HS-5 (cell line): ENCODE results near the gene NRP2.

Experiments used
- DNase-seq: peaks from one replicate; pipeline ENCODE4 v3.0.0-alpha.2; 2012; ENCODE audit warnings: low read depth

NRP2 gene

DNA sequence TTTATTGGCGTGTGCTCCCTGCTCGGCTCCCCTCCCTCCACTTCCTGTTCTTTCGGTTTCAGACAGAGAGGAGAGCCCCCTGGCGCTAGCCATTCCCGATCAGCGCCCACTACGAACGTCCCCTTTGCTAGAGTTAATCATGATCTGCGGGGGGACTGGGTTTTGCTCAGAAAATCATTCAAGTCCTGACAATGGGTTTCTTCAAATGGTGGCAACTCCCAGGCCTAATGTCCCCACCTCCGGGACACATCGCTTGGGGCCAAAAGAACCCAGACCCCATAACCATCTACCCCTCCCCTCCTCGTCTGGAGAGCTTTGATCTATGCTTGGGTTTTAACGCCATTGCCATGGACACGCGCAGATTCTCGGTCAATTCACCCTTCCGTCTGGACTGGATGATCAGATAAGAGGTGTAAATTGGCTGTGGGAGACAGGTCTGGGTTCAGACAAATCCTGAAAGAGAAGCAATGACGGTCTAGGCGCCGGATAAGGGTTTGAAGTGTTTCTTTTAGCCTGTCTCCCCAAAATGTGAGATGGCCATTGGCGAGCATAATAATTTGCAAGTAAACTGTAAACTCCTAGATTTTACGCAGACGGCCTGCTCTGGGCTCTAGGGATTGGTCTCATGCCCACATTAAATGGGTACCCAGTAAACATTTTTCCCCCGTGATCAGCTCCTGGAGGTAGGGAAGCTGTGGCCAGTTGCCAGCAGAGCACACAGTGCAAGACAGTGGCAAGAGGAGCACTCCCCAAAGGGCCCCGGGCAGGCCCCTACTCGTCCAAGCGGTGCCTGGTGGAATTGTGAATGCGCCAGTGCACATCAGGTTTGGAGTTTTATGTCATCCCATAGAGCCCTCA is 4.7 kb downstream of the NRP2 start:
- DNase-seq, result no peak

DNA sequence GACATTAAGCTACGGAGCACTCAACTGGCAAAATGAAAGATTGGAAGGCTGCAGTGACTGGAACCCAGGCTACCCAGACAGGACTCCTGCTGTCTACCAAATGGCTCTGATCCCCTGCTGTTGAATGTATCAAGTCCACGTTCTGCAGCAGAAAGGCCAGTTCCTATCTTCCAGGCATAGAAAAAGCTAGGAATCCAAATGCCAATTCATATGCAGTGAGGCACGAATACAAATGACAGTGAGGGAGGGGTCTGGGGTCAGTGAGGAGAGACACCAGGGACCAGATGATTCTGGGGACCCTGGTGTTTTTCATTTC is 5.3 kb downstream of the NRP2 start:
- no peak for DNase-seq

DNA sequence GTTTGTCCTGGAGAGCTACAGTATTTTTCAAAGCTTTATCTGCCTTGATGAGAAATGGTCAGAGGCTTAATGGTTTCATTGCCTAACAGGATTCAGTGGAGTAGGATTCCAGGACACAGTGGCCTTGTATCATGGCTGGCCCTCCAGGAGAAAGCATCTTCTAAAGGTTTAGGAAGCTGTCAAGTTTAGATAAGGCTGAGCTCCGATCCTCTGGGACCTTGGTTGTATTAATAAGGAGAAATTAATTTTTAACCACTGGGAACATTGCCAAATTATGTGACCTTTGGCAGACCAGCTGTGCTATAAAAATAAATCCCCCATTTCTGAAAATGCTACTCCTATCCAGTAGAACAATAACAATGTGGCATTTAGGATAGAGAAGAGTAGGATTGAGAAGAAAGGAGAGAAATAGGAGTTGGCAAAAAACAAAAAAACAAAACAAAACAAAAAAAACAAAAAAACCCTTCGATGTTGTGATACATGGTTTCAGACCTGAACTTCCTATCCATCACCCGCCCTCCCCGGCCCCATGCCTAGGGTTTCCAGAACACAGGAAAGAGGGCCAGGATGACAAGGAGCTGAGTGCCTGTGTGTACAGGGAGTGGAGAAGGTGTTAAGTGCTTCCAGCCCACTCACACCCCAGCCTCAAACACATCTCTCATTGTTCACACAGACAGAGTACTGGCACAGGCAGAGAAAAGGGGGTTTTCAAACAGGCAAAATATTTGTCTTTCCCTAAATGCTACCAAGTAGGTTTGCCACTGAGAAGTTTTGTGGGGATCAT is 6.3 kb downstream of the NRP2 start:
- no peak for DNase-seq

DNA sequence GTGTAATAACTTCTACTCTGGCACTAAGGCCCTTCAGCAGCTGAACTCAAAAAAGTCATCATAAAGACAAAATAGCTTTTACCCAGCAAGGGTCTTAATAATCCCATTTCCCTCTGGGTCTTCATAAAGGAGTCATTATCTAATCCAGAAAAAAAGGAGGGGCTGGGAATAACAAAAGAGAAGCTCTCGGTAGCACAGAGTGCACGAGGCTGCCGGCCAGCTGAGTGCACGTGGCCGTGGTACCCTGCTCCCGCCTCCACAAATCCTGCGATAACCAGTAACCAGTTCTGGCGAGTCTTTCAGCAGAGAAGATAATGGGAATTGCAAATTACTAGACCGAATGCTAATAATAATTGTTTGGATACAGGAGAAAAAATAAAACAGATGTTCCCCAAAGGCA is 7.5 kb downstream of the NRP2 start:
- no peak for DNase-seq

DNA sequence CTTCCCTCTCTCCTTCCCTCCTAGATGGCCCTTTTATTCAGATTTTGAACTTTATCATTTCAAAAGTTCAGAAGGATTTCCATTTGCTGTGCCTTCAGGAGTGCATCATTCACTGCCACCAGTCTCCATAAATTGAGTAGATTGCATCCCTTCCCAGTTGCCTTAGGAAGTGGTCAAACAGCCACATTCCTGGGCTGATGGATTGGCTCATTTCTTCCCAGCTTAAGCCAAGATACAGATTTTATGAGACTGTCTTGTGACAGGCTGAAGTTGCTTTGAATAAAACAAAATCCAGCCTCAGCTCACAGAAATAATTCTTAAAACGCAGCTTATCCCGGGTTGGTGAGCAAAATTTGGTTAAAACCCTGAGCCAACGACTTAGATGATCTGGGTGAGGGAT is 9.8 kb downstream of the NRP2 start:
- DNase-seq, result no peak

DNA sequence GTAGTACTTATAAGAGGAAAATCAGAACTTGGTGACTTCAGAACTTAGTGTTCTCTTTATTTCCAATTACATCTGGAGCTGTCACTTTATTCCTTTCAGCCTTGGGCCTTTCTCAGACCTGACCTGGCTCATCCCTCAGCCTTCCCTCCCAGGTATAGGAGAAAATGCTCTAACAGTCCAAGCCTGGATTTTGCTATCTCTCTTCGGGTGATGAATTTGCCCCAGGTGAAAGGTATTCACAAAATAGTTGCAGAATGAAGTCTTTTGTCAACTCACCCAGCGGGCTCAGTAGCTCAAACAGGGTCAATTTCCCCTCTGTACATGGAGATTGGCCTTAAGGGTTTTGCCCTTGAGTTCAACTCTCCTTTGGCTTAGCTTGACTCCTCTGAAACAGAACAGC is 12.0 kb downstream of the NRP2 start:
- no peak for DNase-seq

DNA sequence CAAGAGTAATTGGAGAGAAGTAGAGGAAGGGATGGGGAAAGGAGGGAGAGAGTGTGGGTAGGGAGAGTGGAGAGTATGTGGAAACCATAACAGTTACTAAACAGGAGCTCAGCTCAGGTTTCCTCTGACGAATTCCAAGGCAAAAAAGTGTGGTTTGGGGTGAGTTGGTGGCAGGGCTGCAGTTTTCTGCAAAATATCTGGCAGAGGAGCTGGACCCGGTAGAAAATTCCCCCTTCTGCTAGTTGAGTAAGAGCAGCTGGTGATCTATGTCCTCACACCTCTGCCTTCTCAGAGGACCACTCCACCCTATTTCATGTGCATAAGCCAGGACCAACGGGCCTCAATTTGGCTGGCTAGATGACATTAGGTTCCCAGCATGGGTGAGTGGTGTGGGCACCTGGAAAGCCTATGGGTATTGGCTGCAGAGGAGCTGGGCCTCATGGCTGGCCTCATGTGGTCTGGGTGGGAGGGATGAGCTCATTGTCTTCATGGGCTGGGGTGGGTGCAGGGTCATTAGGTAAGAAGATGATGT is 13.2 kb downstream of the NRP2 start:
- no peak for DNase-seq

DNA sequence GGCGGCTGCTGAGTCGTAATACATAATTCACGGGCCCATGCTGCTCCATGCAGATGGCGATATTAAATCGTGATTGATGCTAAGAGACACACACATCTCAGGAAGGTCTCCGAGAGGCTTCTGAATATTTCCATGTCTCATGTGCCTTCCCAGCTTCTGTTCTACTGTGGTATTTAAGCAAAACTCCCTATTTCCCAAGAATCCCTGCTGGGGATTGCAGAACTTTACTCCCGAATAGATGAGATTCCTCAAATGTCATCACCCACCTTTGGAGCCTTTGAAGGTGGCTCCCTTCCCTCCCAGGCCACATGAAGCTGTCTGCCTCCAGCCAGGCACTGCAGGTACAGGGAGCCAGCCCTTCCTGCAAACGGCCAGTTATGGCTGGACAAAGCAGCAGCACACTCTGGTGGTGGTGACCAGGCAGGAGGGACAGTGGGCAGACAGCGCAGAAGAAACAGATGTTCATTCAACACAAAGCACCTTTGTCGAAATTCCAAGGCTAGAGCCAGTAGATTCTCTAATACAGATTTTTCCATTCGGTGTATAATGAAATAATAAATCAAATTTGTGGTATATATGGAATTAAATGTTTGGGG is 14.1 kb downstream of the NRP2 start:
- no peak for DNase-seq

DNA sequence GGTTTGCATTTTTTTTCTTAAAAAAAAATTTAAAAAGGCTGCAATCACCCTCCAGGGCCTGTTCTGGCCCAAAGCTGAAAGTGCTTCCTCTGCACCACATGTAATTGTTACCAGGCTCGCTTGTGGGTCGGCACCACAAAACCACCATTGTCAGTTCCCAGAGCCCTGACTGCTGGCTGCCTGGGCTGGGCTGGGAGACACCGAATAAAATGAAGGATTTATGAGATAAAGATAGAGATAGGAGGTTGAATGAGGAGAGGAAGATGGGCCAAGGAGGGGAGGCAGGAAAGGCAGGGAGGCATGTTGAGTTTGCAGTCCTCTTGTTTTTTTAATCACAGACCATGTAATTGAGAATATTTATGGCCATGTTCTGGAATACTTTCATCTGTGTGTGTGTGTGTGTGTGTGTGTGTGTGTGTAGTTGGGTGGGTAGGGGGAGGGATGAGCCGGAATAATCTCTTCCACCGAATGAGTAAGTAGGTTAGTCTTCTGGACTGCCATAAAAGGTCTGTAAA is 14.7 kb downstream of the NRP2 start:
- no peak for DNase-seq

DNA sequence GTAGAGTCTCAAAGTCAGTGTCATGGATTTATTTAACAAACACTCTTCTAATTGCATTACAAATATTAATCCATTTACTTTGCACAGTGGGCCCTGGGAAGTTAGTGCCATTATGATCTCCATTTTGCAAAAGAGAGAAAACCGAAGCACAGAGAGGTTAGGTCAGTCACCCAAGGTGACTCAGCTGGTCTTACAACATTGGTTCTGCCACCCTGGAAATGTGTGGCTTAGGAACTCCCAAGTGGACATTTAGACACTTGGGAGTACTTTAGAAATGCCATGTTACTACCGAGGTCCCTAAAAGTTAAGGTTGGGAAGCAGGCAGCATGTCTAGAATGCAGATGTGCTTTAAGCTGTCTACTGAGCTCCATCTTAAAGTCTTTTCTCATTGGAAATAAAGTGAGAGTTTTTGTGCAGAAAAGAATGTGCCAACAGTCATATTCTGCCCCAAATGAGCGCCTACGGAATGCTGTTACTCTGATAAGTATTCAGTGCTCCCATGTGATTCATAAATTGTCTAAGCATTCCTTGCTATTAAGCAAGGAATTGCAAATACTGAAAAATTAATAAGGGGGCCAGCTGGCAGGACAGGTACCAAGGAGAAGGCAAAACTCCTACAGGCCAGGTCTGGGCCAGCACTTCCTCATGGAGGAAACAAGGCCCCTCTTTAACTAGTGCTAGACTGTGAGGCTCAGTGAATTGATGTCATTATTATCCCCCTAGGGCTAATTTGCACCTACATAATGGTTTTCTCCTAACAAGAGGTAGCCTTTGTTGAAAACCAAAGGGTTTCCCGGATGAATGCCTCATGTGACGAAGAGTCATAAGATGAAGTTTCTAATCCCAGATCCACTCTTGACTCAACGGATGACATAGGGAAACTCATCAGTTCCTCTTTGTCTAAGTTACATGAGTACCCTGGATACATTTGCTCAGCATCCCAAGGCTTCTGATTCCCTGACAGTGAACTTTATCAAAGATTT is 16.3 kb downstream of the NRP2 start:
- DNase-seq, result no peak

DNA sequence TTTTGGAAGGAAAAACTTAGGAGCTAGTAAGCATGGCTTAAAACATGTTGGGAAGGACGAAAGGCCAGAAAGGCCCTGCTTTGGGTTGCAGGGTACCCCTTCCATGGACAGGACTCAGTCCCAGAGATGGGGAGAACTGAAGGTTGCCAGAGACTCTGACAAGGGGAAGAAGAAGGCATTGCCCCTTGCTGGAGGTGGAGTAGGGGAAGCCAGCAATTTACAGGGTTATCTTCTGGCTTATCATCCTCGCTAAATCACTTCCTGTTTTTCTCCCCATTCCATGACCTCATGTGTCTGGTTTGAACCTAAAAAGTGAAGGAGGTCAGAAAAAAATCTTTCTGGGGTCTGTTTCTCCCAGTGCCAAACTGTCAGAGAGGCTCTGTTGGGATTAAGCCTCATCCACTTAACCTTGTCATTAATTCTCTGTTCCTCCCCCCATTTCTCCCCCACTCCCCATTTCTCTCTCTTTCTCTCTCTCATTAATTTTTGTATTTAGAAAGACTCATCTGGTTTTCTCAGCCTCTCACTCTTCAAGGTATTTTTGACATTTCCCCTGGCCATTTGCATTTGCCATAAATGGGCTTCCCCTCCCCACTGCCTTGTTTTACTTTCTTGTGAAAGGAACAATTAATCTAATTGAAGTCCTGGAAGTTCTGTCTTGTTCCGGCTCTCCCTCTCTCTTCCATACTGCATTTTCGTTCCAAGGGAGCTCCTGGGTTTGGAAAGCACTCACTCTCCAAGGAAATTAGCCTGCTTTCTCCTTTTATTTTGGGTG is 17.4 kb downstream of the NRP2 start:
- DNase-seq, result no peak

DNA sequence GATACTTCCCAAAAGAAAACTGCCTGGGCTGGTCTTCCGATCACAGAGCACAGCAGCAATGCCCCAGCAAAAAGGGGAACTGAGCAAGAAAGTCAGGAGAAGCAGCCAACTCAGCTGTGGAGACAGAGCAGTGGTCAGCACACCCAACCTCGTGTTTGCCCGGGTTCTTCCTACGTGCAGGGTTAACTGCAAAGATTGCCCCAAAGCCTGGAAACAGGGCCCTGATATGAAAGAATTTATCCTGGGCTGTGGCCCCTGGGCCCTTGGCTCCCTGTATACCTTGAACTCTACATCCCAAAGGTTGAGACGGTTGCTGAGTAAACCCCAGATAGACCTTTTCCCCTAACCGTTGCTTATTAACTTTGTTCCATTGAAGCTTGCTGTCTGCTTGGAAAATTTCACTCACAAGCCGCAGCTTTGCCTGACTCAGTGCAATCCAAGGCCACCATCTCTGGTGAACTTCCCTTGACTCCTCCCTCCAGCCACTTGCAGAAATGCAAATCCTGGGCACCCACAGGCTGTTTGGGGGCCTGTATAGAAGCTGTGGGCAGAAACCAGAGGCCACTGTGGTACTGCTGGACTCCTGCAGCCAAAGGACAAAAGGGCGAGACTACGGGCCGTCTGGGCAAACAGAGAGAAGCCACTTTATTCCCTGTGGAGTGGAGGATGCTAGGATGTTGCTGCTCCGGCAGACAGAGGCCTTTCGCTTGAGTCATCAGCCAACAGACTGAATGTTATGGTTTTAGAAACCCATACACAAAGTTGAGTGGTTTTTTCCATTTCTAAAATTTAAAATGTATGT is 18.2 kb downstream of the NRP2 start:
- peak; percentile 83 for DNase-seq

DNA sequence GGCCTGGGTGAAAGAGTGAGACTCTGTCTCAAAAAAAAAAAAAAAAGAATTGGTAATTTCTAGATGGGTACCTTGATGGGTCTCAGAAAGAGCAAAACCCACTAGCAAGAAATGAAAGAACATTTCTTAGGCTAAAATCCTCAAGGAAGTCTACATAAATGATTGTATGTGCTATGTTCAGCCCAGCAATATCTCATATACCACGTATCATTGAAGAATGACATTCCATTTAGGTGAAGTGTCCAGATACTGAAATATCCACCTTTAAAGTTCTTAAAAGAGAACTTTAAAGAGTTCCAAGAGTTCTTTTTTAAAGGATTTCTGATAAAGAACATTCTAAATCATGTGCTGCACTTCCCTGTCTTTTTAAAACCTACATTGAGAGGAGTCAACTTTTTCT is 19.2 kb downstream of the NRP2 start:
- DNase-seq, result no peak

DNA sequence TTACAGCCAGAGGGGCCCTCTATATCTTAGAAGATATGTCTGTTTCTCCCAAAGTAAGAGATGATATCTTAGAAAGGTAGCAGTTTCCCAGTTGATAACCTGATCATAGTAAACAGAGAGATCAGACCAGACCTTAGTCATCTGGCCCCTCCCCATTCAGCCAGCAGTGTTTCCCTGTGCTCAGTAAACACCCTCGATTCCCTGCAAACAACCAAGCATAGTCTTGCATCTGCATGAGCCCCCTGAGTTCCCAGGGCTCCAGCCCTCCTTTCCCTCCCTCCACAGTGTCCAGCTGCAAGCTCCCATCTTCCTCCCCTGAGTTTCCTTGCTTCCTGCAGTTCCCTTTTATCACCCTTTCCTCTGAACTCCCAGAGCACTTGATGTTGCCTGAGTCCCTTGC is 20.3 kb downstream of the NRP2 start:
- no peak for DNase-seq

DNA sequence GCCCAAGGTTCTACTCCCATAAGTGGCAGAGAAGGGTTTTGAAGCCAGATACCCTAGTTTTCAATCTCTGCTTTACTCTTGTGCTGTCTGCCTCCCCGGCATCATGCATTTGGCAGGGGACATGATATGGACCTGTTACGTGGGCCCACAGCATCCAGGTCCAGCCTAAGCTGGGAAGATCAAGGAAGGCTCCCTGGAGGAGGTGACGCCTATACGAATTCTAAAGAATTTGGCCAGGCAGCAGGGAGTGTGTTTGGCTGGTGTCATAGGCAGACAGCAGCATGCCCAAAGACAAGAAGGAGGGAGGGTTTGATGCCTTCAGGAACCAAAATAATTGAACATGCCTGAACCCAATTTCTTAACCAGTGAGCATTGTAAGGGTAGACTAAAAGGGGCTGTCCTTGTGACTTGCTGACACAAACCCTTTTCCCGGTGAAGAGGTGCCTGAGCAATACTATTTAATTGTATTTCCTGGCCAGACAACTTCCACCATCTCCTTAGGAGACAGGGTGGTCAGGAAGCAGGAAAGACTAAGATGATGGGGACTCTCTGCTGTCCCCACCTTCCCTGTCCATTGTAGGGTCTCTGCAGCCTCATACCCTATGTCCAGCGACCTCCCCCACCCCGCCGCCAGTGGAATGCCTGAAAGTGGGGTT is 21.3 kb downstream of the NRP2 start:
- DNase-seq, result no peak

DNA sequence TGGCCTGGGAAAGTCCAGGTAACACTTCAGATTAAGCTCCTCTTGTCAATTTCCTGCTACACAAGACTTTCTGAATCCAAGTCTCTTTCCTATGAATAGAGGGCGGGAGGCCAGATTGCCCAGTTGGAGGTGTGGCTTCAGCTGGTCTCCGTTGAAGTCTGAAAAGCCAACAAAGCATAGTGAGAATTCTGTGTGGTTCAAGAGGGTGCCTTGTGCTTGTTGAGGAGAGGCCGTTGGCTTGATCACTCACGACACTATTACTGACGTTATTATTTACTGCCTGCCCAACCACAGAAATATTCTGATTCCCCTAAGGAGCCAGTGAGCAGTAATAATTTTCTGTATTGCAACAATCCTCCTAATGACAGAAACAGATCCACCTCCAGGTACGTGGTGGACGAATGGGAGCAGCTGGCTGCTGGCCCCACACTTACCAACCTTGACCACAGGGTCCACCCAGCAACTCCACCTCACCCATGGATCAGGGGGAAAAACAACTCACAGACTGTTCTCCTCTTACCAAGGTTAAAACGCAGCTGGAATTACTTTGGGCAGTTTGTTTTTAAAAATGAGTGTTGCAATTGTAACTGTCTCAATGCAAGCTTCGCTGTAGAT is 21.9 kb downstream of the NRP2 start:
- no peak for DNase-seq

DNA sequence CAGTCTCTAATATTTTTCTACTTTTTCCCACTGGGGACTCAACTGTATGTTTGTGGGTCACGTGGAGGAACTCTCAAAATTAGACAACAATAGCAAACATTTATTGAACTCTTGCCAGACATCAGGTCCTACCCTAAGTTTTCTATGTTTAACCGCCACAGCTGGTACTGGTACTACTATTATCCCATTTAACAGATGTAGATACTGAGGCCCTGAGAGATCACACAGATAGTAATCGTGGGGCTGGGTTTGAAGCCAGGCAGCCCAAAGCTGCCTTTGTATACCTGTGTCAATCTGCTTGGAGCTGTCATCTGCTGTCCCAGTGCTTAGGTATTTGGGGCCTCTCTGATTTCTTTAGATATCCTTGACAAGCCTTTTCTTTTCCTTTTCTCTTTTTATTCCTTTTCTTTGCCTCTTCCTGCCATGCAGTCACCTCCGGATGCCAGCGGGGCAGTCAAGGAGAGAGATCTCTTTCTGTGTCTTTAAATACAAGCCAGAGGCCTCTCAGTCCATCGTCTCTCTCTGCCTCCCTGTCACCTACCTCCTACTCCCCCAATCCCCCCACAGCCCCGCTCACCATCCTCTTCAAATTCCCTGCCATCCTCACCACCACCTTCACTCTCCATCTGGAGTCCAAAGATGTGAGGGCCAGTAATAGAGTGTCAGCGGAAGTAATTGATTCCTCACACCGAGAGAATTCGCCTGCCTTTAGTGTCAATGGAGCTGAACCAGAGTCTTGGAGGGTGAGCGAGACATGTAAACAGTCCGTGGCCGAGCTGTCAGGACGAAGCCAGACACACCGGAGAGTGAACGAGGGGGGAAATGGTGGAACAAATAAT is 23.4 kb downstream of the NRP2 start:
- DNase-seq, result no peak

DNA sequence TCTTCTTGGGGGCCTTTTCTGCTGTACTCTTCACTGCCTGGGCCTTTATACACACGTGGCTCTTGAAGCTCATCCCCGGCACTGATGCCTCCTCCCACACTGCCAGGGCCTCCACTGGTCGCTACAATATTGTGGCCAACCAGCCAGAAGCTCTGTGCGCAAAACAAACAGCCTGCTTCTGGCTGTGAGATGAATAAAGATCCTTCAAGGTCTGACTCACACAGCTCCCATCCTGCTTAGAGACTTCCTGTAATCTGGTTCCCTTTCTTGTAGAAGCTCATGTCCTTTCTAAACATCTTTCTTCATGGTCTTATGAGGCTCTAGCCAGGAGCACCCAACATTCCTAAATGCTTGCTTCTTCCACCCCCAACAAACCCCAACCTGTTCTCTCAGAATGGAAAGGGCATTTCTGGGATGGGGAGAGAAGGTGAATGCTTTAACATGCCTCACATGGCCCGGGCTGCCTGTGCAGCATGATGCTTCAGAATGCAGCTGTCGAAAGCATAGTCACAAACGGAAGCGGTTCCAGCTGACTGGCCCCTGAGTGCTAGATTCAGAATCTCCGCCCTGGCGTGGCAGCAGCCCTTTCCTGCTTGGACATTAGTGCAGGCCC is 24.6 kb downstream of the NRP2 start:
- peak; percentile 52 for DNase-seq
